C4-2B (cell line): ENCODE measurements around the gene RELN.

Experiments used
- H3K27ac ChIP-seq: fragments of 450-650 bp; 2 replicates; pipeline ENCODE4 v1.5.1; 2017
- ZFX ChIP-seq: fragments of 450-650 bp; IDR thresholded peaks from 2 replicates; pipeline ENCODE4 v1.6.1; 2017
- TF ChIP-seq, protein P1 (sequence below): fragments of 450-650 bp; conservative IDR thresholded peaks from 2 replicates; pipeline ENCODE4 v1.5.1; 2017; ENCODE audit warnings: mild to moderate bottlenecking

Gene RELN

DNA sequence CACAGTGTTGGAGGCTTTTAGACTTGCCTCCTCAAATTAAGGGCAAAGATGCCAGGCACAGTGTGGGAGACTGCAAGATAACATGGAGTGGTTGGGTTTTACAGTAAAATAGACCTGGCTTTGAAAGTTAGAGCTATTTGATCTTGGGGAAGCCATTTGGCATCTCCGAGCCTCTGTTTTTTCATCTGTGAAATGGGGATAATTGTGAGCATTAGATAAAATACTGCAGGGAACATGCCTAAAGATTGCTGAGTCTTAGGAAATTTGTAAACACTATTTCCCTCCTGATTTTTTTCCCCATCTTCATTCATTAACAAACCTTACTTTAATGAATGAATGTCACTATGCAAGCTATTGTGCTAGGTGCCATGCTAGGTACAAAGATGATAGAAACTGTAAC is 302.2 kb downstream of the RELN start:
- TF ChIP-seq, protein P1, sequence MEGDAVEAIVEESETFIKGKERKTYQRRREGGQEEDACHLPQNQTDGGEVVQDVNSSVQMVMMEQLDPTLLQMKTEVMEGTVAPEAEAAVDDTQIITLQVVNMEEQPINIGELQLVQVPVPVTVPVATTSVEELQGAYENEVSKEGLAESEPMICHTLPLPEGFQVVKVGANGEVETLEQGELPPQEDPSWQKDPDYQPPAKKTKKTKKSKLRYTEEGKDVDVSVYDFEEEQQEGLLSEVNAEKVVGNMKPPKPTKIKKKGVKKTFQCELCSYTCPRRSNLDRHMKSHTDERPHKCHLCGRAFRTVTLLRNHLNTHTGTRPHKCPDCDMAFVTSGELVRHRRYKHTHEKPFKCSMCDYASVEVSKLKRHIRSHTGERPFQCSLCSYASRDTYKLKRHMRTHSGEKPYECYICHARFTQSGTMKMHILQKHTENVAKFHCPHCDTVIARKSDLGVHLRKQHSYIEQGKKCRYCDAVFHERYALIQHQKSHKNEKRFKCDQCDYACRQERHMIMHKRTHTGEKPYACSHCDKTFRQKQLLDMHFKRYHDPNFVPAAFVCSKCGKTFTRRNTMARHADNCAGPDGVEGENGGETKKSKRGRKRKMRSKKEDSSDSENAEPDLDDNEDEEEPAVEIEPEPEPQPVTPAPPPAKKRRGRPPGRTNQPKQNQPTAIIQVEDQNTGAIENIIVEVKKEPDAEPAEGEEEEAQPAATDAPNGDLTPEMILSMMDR = no peak
- TF ChIP-seq ZFX = no peak

DNA sequence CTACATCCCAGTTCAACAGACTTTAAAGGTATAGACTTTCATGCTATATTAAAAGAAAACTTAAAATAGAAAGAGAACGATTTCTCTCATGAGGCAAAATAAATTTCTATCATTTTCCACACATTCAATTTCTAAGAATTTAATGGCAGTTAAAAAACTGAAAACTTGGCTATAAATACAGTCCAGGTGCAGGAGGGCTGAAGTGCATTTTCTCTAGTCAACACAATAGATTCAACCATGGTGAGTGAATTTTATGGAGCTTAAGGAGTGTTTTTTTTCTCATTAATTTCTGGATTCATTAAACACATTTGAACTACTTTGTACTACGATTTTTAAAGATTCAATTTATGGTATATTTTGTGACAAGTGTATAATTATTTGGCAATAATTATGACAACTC is 302.7 kb downstream of the RELN start:
- TF ChIP-seq ZFX = no peak
- TF ChIP-seq, protein P1 = no peak
- H3K27ac ChIP-seq = no peak overlapping the region

More for the DNA sequence above, 302.2 kb downstream of the RELN start:
- no peak overlapping the region for H3K27ac ChIP-seq

DNA sequence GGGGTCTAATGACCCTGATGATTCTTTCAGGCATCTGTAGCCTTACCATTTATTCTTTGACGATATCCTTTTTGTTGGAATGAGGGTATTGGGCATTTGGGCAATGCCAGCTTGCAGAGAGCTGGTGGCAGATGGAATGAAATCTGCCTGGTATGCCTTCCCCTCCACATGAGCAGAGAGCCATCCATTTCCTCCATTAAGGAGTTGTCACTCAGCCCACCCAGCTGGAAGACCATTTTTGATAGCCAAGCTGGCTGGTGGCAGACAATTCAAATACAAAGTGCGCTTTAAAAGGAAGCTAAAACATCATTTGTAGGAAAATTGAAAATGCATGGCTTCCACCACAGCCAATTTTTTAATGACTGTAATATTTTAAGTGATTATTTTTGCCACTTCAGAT is 303.4 kb downstream of the RELN start:
- TF ChIP-seq, protein P1 = no peak
- no peak for TF ChIP-seq ZFX
- no peak overlapping the region for H3K27ac ChIP-seq

DNA sequence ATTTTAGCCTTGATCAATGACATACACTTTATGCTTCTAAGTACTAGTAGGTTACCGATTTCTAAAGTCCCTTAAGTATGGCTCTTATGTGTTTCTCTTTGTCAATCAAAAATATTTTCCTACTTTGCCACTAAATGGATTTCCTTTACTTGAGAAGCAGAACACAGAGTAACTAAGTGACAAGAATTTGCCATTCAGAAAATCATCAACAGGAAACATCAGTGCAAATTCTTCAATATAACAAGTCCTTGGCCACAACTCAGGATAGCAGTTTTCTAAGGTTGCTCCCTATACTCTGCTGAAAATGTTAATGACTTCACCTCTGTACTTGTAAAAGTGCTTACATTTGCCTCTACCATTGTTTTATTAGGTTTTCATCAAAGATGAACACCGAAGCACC is 303.8 kb downstream of the RELN start:
- TF ChIP-seq ZFX = no peak

DNA sequence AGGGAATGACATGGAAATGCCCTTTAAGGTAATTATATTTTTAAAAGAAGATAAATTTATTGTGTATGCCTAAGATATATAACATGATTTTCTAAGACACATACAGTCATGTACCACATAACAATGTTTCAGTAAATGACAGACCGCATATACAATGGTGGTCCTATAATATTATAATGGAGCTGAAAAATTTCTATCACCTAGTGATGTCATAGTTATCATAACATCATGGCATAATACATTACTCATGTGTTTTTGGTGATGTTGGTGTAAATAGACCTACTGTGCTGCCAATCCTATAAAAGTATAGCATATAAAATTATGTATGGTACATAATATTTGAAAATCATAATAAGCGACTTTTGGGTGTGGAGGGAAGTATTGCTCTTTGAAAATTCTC is 306.1 kb downstream of the RELN start:
- H3K27ac ChIP-seq = no peak overlapping the region
- TF ChIP-seq, protein P1 = no peak
- no peak for TF ChIP-seq ZFX

More for the DNA sequence above, 303.8 kb downstream of the RELN start:
- no peak overlapping the region for H3K27ac ChIP-seq

DNA sequence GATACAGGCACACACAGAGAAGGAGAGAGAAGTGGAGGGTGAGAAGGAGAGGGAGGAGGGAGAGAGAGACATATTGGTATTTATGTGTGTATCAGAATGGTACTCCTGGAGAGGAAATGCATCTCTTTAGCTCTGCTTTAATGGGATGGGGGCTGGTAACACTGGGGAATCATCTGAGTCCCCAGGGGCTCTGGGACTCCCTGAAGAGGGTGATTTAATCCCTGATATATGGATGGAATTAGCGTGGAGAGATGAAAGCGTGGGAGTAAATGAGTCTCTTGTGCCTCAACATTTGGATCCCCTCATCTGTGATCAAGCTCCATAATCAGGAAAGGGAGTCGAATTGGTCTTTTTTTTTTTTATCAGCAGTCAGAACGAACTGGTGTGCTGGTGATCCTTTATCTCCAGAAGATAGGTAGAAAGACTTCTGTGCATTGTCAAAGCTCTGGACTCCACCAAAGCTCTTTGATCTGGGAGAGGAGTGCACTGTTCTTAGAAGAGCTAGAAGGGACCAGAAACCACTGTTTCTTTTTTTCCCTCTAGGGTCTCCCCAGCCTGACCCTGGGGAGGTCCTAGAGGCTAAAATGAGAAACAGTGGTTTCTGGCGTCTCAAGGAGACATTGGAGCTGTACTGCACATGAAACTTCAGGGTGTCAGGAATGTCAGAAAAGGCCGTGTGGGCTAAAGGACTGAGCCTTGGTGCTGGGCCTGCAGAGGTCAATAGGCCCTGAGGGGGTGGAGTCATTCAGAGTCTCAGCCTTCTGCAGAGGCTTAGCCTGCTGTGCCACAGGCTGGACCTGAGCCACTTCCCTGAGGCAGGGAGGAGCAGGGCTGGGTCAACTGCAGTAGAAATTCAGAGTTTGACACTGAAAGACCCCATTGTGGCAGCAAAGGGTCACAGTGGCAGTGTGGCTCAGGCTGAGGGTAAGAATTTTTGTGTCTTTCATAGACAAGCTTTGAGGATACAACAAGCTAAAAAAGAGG is 309.0 kb downstream of the RELN start:
- no peak overlapping the region for H3K27ac ChIP-seq
- no peak for TF ChIP-seq ZFX
- TF ChIP-seq, protein P1 = no peak

DNA sequence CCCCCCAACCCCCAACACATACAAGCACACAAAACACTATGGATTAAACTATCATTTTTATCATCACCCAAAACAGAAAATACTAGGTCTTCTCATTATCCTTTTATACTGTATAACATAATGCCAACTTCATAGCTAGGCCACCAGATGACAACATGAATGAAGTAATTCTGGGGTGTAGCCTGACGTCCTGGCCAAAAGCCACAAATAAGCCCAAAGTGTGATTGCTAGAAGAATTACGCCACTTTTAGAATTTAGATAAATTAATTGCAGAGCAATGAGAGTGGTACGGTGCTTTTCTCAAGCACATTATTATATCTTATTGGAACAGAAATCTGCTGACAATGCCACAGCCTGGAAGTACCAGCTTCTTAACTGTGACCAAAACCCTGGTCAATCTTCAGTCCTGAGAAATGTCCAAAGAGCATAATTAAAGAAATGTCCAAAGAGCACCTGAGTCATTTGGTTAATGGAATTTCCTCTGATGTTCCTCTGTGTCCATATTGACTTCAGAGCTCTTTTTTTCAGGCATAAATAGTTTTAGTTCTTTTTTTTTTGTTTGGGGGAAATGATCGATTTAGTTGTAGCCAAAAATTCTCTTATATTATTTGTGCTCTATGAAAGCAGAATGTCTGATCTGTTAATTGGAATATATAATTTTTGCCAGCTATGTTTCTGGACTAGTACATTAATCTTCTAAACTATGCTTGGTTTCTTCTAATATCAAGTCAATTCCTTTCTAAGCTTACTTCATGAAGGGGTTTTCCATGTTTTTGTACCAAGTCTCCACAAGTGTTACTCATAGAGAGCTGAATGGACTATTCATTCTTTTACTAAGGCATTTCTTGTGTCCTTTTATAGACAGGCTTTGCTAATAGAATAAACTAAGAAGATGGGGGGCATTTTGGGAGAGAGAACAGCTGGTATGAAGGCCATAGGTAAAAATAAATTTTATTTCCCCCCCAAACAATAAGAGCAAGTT is 310.0 kb downstream of the RELN start:
- no peak overlapping the region for H3K27ac ChIP-seq
- TF ChIP-seq, protein P1 = no peak
- no peak for TF ChIP-seq ZFX
